Measurements from ENCODE around the gene TBC1D1. TPM values are rescaled to one million over a fixed set of nuclear protein-coding genes. Genes with fewer than 3 reads are reported as not detected.

The TBC1D1 gene
- total RNA-seq, 4 donors from 2014 or later = 206 to 258 (median 221) TPM

DNA sequence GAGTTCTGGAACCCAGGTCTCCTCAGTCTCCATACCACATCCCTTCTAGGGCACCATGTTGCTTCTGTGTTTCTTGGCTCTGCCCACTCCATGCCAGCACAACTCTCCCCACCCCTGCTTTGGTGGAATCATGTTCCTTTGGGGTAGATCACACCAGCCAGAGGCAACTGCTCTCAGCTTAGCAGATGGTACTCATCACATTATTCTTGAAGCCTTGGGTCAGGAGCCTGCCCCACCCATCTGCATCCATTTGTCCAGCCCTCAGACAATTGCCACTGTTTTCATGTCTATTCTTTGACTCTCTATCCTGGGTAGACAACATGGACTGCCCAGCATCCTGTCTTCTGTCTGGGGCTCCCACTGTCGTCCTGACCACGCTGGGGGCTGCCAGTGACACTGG is 216.9 kb downstream of the TBC1D1 start:
- TF ChIP-seq POLR2AphosphoS5 (IDR thresholded peaks at IDR 0.05) (no peak), EP300 (IDR thresholded peaks at IDR 0.05) (no peak), POLR2A (IDR thresholded peaks at IDR 0.05; ENCODE audit: low read depth) (no peak)
- TF ChIP-seq, protein P1, sequence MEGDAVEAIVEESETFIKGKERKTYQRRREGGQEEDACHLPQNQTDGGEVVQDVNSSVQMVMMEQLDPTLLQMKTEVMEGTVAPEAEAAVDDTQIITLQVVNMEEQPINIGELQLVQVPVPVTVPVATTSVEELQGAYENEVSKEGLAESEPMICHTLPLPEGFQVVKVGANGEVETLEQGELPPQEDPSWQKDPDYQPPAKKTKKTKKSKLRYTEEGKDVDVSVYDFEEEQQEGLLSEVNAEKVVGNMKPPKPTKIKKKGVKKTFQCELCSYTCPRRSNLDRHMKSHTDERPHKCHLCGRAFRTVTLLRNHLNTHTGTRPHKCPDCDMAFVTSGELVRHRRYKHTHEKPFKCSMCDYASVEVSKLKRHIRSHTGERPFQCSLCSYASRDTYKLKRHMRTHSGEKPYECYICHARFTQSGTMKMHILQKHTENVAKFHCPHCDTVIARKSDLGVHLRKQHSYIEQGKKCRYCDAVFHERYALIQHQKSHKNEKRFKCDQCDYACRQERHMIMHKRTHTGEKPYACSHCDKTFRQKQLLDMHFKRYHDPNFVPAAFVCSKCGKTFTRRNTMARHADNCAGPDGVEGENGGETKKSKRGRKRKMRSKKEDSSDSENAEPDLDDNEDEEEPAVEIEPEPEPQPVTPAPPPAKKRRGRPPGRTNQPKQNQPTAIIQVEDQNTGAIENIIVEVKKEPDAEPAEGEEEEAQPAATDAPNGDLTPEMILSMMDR (IDR thresholded peaks at IDR 0.05) = no peak
- Histone ChIP-seq H3K36me3 (peaks cover 6 to 76% (median 61%) of the 10 kb centered on the region in 4 donors), H3K9me3 (no peaks in the 10 kb centered on the region), H3K27me3 (no peaks in the 10 kb centered on the region), H3K27ac (replicated peaks in 1 of 4) (no peak overlapping the region), H3K4me1 (peaks cover 17 to 27% (median 23%) of the 10 kb centered on the region in 4 donors), H3K4me3 (no peak overlapping the region)
- intact Hi-C loops (cut with DNase I) = no loop called here
- 91% methylated on average over 2 of the region's 2 CpGs for WGBS
- DNase-seq (ENCODE audit: extremely low spot score) = no peak

DNA sequence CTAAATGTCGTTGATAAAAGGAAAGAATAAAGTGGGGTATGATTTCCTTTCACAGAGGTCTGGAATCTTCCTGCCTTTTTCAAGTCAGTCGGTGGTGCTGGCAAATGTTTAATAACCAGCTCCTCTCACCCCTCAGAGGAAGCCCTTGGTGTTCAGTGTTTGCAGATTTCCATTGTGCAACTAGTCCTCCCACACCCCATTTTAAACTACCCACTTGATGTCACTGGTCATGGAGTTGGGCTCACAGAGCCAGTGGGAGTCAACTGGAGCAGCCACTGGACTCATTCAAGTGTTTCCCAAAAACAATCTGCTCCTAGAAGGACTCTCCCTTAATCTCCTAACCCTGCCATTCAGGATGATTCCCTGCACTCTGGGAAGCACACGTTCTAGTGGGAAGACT is 218.5 kb downstream of the TBC1D1 start:
- no peak overlapping the region for H3K4me3 ChIP-seq
- H3K27ac ChIP-seq (replicated peaks in 1 of 4) = no peak overlapping the region
- no peak for DNase-seq (ENCODE audit: extremely low spot score)
- peaks cover 6 to 67% (median 52%) of the 10 kb centered on the region in 4 donors for H3K36me3 ChIP-seq
- H3K27me3 ChIP-seq = no peaks in the 10 kb centered on the region
- WGBS = 78% methylated on average over 3 of the region's 3 CpGs
- TF ChIP-seq POLR2A (IDR thresholded peaks at IDR 0.05; ENCODE audit: low read depth) = no peak
- TF ChIP-seq, protein P1 (IDR thresholded peaks at IDR 0.05) = no peak
- TF ChIP-seq EP300 (IDR thresholded peaks at IDR 0.05) = no peak
- TF ChIP-seq POLR2AphosphoS5 (IDR thresholded peaks at IDR 0.05) = no peak
- H3K4me1 ChIP-seq = peaks cover 31 to 43% (median 37%) of the 10 kb centered on the region in 4 donors
- intact Hi-C loops (cut with DNase I) = no loop called here
- H3K9me3 ChIP-seq = no peaks in the 10 kb centered on the region

DNA sequence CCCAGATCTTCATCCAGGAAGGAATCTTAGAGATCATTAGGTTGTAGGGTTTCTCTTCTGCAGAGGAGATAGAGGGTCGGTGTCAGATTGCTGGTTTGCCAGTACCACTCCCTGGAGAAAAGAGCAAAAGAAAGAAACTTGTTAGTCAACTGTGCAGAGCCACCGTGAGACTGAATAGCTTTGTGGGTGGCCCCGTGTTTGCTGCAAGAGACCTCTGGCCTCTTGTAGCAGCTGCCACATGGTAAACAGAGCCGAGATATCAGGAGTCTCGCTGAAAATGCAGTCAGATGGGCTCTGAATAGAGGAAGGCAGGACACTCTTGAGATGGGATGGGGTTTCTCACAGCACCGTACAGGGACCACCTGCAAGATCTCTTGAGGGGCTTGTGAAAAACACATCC is 219.0 kb downstream of the TBC1D1 start:
- Histone ChIP-seq H3K27me3 (no peaks in the 10 kb centered on the region), H3K9me3 (no peaks in the 10 kb centered on the region), H3K36me3 (peaks cover 6 to 62% (median 51%) of the 10 kb centered on the region in 4 donors), H3K4me3 (no peak overlapping the region), H3K27ac (replicated peaks in 1 of 4) (no peak overlapping the region), H3K4me1 (peaks cover 36 to 48% (median 42%) of the 10 kb centered on the region in 4 donors)
- no peak for TF ChIP-seq POLR2AphosphoS5 (IDR thresholded peaks at IDR 0.05)
- no peak for TF ChIP-seq EP300 (IDR thresholded peaks at IDR 0.05)
- no peak for TF ChIP-seq POLR2A (IDR thresholded peaks at IDR 0.05; ENCODE audit: low read depth)
- TF ChIP-seq, protein P1 (IDR thresholded peaks at IDR 0.05) = no peak
- intact Hi-C loops (cut with DNase I) = no loop called here
- no peak for DNase-seq (ENCODE audit: extremely low spot score)
- WGBS = 88% methylated on average over 6 of the region's 6 CpGs

DNA sequence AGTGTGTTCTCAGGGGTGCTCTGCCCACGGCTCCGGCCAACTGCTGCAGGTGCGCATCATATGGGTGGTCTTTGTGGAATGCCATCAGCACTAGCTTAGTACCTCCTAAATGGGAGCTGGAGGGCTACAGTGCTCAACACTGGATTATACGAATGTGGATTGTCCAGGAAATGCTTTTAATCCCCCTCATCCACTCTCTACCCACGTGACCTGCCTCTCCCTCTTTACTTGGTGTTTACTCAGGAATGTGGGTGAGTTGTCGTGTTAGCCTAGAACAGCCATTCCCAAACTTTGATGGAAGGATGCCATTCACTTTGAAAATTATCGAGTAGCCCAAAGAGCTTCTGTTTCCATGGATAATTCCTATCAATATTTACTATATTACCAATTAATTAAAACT is 220.1 kb downstream of the TBC1D1 start:
- intact Hi-C loops (cut with DNase I) = no loop called here
- WGBS = 90% methylated on average over 7 of the region's 7 CpGs
- Histone ChIP-seq H3K4me3 (no peak overlapping the region), H3K4me1 (peaks cover 36 to 49% (median 41%) of the 10 kb centered on the region in 4 donors), H3K36me3 (peaks cover 14 to 57% (median 46%) of the 10 kb centered on the region in 4 donors), H3K27me3 (no peaks in the 10 kb centered on the region), H3K9me3 (no peaks in the 10 kb centered on the region), H3K27ac (replicated peaks in 1 of 4) (no peak overlapping the region)
- no peak for TF ChIP-seq POLR2AphosphoS5 (IDR thresholded peaks at IDR 0.05)
- no peak for TF ChIP-seq EP300 (IDR thresholded peaks at IDR 0.05)
- TF ChIP-seq, protein P1 (IDR thresholded peaks at IDR 0.05) = no peak
- no peak for TF ChIP-seq POLR2A (IDR thresholded peaks at IDR 0.05; ENCODE audit: low read depth)
- no peak for DNase-seq (ENCODE audit: extremely low spot score)

DNA sequence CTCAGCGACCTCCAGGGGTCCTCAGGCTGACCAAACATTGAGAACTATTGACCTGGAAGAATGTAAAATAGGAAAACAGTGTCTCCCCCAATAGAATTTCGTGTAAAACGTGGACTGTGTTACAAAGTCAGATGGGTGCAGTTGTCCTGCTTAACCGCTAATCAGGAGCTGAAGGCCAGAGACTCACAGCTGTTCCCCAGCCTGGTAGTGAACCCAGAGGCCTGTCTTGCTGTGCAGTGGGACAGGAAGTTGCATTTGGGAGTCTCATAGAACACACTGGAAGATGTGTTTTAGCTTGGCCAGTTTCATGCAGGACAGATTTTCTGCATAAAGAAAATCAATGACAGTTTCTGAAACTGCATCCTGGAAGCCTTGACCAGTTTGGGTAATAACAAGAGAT is 220.8 kb downstream of the TBC1D1 start:
- Histone ChIP-seq H3K36me3 (peaks cover 21 to 57% (median 46%) of the 10 kb centered on the region in 4 donors), H3K27ac (replicated peaks in 1 of 4) (no peak overlapping the region), H3K4me3 (no peak overlapping the region), H3K27me3 (no peaks in the 10 kb centered on the region), H3K4me1 (peaks cover 31 to 42% (median 34%) of the 10 kb centered on the region in 4 donors), H3K9me3 (no peaks in the 10 kb centered on the region)
- WGBS = 75% methylated on average over 4 of the region's 4 CpGs
- DNase-seq (ENCODE audit: extremely low spot score) = no peak
- TF ChIP-seq, protein P1 (IDR thresholded peaks at IDR 0.05) = no peak
- no peak for TF ChIP-seq POLR2A (IDR thresholded peaks at IDR 0.05; ENCODE audit: low read depth)
- no peak for TF ChIP-seq POLR2AphosphoS5 (IDR thresholded peaks at IDR 0.05)
- no peak for TF ChIP-seq EP300 (IDR thresholded peaks at IDR 0.05)
- intact Hi-C loops (cut with DNase I) = no loop called here

Measured in esophagus muscularis mucosa (tissue), 4 donors.